HEK293 (cell line): ENCODE measurements around the gene IL12B.

Experiments used
- ATF2 ChIP-seq: fragments of 450-650 bp; formaldehyde crosslinking; IDR thresholded peaks from 2 replicates; pipeline ENCODE4 v1.5.1; 2016; ENCODE audit warnings: missing biosample characterization, missing genetic modification characterization, low read depth
- KLF10 ChIP-seq: fragments of 450-650 bp; IDR thresholded peaks from 2 replicates; pipeline ENCODE4 v1.5.1; 2018; ENCODE audit warnings: missing biosample characterization, mild to moderate bottlenecking, missing genetic modification characterization
- KLF9 ChIP-seq: fragments of 450-650 bp; formaldehyde crosslinking; IDR thresholded peaks from 2 replicates; pipeline ENCODE4 v1.5.1; 2016; ENCODE audit warnings: missing biosample characterization, missing genetic modification characterization, low read depth
- PBX3 ChIP-seq: sonication (generic); formaldehyde crosslinking; IDR thresholded peaks from 2 replicates; pipeline ENCODE4 v1.8.1; 2022; ENCODE audit warnings: mild to moderate bottlenecking, moderate library complexity, missing genetic modification reagents
- YY1 ChIP-seq: fragments of 450-650 bp; formaldehyde crosslinking; IDR thresholded peaks from 2 replicates; pipeline ENCODE4 v1.5.1; 2018; ENCODE audit warnings: missing biosample characterization, missing genetic modification characterization
- ZNF132 ChIP-seq: fragments of 450-650 bp; formaldehyde crosslinking; IDR thresholded peaks from 2 replicates; pipeline ENCODE4 v1.5.1; 2017; ENCODE audit warnings: missing biosample characterization, missing genetic modification characterization, borderline replicate concordance
- ZNF146 ChIP-seq: fragments of 450-650 bp; formaldehyde crosslinking; IDR thresholded peaks from 2 replicates; pipeline ENCODE4 v1.5.1; 2016; ENCODE audit warnings: missing biosample characterization, missing genetic modification characterization
- ZNF670 ChIP-seq: fragments of 450-650 bp; formaldehyde crosslinking; IDR thresholded peaks from 2 replicates; pipeline ENCODE4 v1.5.1; 2016; ENCODE audit warnings: missing biosample characterization, missing genetic modification characterization, low read depth
- ZNF747 ChIP-seq: fragments of 450-650 bp; formaldehyde crosslinking; IDR thresholded peaks from 2 replicates; pipeline ENCODE4 v1.5.1; 2016; ENCODE audit warnings: missing biosample characterization, missing genetic modification characterization
- TF ChIP-seq, protein P1 (sequence below): fragments of 450-650 bp; formaldehyde crosslinking; IDR thresholded peaks from 2 replicates; pipeline ENCODE4 v1.5.1; 2016; ENCODE audit warnings: missing biosample characterization, missing genetic modification characterization
- TF ChIP-seq, protein P2 (sequence below): fragments of 450-650 bp; formaldehyde crosslinking; IDR thresholded peaks from 2 replicates; pipeline ENCODE4 v1.5.1; 2016; ENCODE audit warnings: missing biosample characterization, missing genetic modification characterization
- TF ChIP-seq, protein P3 (sequence below): fragments of 450-650 bp; formaldehyde crosslinking; IDR thresholded peaks from 2 replicates; pipeline ENCODE4 v1.5.1; 2016; ENCODE audit warnings: missing biosample characterization, missing genetic modification characterization

GRCh38 chr5:159303286-159303685, 27.0 kb downstream of the IL12B start:
- no peak for TF ChIP-seq ZNF670 (tag by site-specific recombination)
- TF ChIP-seq, protein P1, sequence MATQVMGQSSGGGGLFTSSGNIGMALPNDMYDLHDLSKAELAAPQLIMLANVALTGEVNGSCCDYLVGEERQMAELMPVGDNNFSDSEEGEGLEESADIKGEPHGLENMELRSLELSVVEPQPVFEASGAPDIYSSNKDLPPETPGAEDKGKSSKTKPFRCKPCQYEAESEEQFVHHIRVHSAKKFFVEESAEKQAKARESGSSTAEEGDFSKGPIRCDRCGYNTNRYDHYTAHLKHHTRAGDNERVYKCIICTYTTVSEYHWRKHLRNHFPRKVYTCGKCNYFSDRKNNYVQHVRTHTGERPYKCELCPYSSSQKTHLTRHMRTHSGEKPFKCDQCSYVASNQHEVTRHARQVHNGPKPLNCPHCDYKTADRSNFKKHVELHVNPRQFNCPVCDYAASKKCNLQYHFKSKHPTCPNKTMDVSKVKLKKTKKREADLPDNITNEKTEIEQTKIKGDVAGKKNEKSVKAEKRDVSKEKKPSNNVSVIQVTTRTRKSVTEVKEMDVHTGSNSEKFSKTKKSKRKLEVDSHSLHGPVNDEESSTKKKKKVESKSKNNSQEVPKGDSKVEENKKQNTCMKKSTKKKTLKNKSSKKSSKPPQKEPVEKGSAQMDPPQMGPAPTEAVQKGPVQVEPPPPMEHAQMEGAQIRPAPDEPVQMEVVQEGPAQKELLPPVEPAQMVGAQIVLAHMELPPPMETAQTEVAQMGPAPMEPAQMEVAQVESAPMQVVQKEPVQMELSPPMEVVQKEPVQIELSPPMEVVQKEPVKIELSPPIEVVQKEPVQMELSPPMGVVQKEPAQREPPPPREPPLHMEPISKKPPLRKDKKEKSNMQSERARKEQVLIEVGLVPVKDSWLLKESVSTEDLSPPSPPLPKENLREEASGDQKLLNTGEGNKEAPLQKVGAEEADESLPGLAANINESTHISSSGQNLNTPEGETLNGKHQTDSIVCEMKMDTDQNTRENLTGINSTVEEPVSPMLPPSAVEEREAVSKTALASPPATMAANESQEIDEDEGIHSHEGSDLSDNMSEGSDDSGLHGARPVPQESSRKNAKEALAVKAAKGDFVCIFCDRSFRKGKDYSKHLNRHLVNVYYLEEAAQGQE (tag by site-specific recombination) = no peak
- TF ChIP-seq, protein P2, sequence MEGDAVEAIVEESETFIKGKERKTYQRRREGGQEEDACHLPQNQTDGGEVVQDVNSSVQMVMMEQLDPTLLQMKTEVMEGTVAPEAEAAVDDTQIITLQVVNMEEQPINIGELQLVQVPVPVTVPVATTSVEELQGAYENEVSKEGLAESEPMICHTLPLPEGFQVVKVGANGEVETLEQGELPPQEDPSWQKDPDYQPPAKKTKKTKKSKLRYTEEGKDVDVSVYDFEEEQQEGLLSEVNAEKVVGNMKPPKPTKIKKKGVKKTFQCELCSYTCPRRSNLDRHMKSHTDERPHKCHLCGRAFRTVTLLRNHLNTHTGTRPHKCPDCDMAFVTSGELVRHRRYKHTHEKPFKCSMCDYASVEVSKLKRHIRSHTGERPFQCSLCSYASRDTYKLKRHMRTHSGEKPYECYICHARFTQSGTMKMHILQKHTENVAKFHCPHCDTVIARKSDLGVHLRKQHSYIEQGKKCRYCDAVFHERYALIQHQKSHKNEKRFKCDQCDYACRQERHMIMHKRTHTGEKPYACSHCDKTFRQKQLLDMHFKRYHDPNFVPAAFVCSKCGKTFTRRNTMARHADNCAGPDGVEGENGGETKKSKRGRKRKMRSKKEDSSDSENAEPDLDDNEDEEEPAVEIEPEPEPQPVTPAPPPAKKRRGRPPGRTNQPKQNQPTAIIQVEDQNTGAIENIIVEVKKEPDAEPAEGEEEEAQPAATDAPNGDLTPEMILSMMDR (tag by site-specific recombination) = no peak
- TF ChIP-seq PBX3 (CRISPR knock-in tag) = no peak
- TF ChIP-seq, protein P3, sequence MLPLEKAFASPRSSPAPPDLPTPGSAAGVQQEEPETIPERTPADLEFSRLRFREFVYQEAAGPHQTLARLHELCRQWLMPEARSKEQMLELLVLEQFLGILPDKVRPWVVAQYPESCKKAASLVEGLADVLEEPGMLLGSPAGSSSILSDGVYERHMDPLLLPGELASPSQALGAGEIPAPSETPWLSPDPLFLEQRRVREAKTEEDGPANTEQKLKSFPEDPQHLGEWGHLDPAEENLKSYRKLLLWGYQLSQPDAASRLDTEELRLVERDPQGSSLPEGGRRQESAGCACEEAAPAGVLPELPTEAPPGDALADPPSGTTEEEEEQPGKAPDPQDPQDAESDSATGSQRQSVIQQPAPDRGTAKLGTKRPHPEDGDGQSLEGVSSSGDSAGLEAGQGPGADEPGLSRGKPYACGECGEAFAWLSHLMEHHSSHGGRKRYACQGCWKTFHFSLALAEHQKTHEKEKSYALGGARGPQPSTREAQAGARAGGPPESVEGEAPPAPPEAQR (tag by site-specific recombination) = no peak
- no peak for TF ChIP-seq KLF10 (tag by site-specific recombination)
- no peak for TF ChIP-seq YY1
- TF ChIP-seq KLF9 (tag by site-specific recombination) = no peak
- TF ChIP-seq ATF2 (tag by site-specific recombination) = no peak
- no peak for TF ChIP-seq ZNF146 (tag by site-specific recombination)
- no peak for TF ChIP-seq ZNF132 (tag by site-specific recombination)
- TF ChIP-seq ZNF747 = no peak
